HEK293 (cell line): ENCODE measurements around the gene AP1B1.

Experiments
- ATF2 ChIP-seq: fragments of 450-650 bp; formaldehyde crosslinking; IDR thresholded peaks from 2 replicates; pipeline ENCODE4 v1.5.1; 2016; ENCODE audit warnings: missing biosample characterization, missing genetic modification characterization, low read depth
- BCL11A ChIP-seq: fragments of 450-650 bp; formaldehyde crosslinking; IDR thresholded peaks from 2 replicates; pipeline ENCODE4 v1.5.1; 2016; ENCODE audit warnings: low read depth, missing biosample characterization, missing genetic modification characterization
- ELK4 ChIP-seq: IDR thresholded peaks from 2 replicates; pipeline ENCODE4 v1.6.1; 2011; ENCODE audit warnings: mild to moderate bottlenecking, low read depth, low read length, borderline replicate concordance
- IKZF3 ChIP-seq: fragments of 450-650 bp; IDR thresholded peaks from 2 replicates; pipeline ENCODE4 v1.5.0; 2018; ENCODE audit warnings: missing biosample characterization, mild to moderate bottlenecking, missing genetic modification characterization, moderate library complexity
- KLF16 ChIP-seq: fragments of 450-650 bp; formaldehyde crosslinking; IDR thresholded peaks from 2 replicates; pipeline ENCODE4 v1.5.1; 2017; ENCODE audit warnings: missing biosample characterization, missing genetic modification characterization
- PBX3 ChIP-seq: sonication (generic); formaldehyde crosslinking; IDR thresholded peaks from 2 replicates; pipeline ENCODE4 v1.8.1; 2022; ENCODE audit warnings: mild to moderate bottlenecking, moderate library complexity, missing genetic modification reagents
- SALL2 ChIP-seq: fragments of 450-650 bp; formaldehyde crosslinking; IDR thresholded peaks from 2 replicates; pipeline ENCODE4 v1.5.0; 2017; ENCODE audit warnings: missing biosample characterization, mild to moderate bottlenecking, missing genetic modification characterization, borderline replicate concordance
- ZBTB11 ChIP-seq: fragments of 450-650 bp; formaldehyde crosslinking; conservative IDR thresholded peaks from 2 replicates; pipeline ENCODE4 v1.5.1; 2016; ENCODE audit warnings: low read depth, missing biosample characterization, missing genetic modification characterization
- ZFP3 ChIP-seq: fragments of 450-650 bp; formaldehyde crosslinking; IDR thresholded peaks from 2 replicates; pipeline ENCODE4 v1.5.1; 2016; ENCODE audit warnings: low read depth, missing biosample characterization, missing genetic modification characterization
- ZNF112 ChIP-seq: fragments of 450-650 bp; formaldehyde crosslinking; IDR thresholded peaks from 2 replicates; pipeline ENCODE4 v1.5.0; 2017; ENCODE audit warnings: missing biosample characterization, missing genetic modification characterization
- ZNF239 ChIP-seq: fragments of 450-650 bp; formaldehyde crosslinking; IDR thresholded peaks from 2 replicates; pipeline ENCODE4 v1.5.1; 2016; ENCODE audit warnings: missing biosample characterization, missing genetic modification characterization
- ZNF324 ChIP-seq: fragments of 450-650 bp; formaldehyde crosslinking; IDR thresholded peaks from 2 replicates; pipeline ENCODE4 v1.5.1; 2016; ENCODE audit warnings: missing biosample characterization, missing genetic modification characterization
- ZNF423 ChIP-seq: fragments of 450-650 bp; formaldehyde crosslinking; IDR thresholded peaks from 2 replicates; pipeline ENCODE4 v1.5.1; 2016; ENCODE audit warnings: missing biosample characterization, missing genetic modification characterization
- ZNF514 ChIP-seq: fragments of 450-650 bp; formaldehyde crosslinking; IDR thresholded peaks from 2 replicates; pipeline ENCODE4 v1.5.1; 2016; ENCODE audit warnings: missing biosample characterization, missing genetic modification characterization
- ZNF530 ChIP-seq: fragments of 450-650 bp; formaldehyde crosslinking; IDR thresholded peaks from 2 replicates; pipeline ENCODE4 v1.5.1; 2016; ENCODE audit warnings: low read depth, missing biosample characterization, missing genetic modification characterization
- ZNF571 ChIP-seq: fragments of 450-650 bp; formaldehyde crosslinking; IDR thresholded peaks from 2 replicates; pipeline ENCODE4 v1.5.0; 2017; ENCODE audit warnings: missing biosample characterization, missing genetic modification characterization
- ZNF629 ChIP-seq: fragments of 450-650 bp; formaldehyde crosslinking; IDR thresholded peaks from 2 replicates; pipeline ENCODE4 v1.5.1; 2017; ENCODE audit warnings: missing biosample characterization, missing genetic modification characterization
- ZNF677 ChIP-seq: fragments of 450-650 bp; IDR thresholded peaks from 2 replicates; pipeline ENCODE4 v1.5.0; 2018; ENCODE audit warnings: missing biosample characterization, mild to moderate bottlenecking, missing genetic modification characterization, moderate library complexity
- ZNF785 ChIP-seq: fragments of 450-650 bp; formaldehyde crosslinking; IDR thresholded peaks from 2 replicates; pipeline ENCODE4 v1.5.1; 2016; ENCODE audit warnings: missing biosample characterization, missing genetic modification characterization
- ZSCAN23 ChIP-seq: fragments of 450-650 bp; formaldehyde crosslinking; IDR thresholded peaks from 2 replicates; pipeline ENCODE4 v1.5.1; 2016; ENCODE audit warnings: missing biosample characterization, missing genetic modification characterization
- TF ChIP-seq, protein P1 (sequence below): fragments of 450-650 bp; formaldehyde crosslinking; IDR thresholded peaks from 2 replicates; pipeline ENCODE4 v1.5.1; 2016; ENCODE audit warnings: missing biosample characterization, missing genetic modification characterization, low read depth
- TF ChIP-seq, protein P2 (sequence below): fragments of 450-650 bp; IDR thresholded peaks from 2 replicates; pipeline ENCODE4 v1.5.1; 2018; ENCODE audit warnings: missing biosample characterization, mild to moderate bottlenecking, missing genetic modification characterization
- TF ChIP-seq, protein P3 (sequence below): fragments of 450-650 bp; formaldehyde crosslinking; IDR thresholded peaks from 2 replicates; pipeline ENCODE4 v1.5.1; 2016; ENCODE audit warnings: missing biosample characterization, missing genetic modification characterization
- TF ChIP-seq, protein P4 (sequence below): fragments of 450-650 bp; formaldehyde crosslinking; IDR thresholded peaks from 2 replicates; pipeline ENCODE4 v1.5.1; 2016; ENCODE audit warnings: missing biosample characterization, missing genetic modification characterization

AP1B1 gene

GRCh38 chr22:29387921-29388758, at the start of gene AP1B1 (continued):
- TF ChIP-seq, protein P1, sequence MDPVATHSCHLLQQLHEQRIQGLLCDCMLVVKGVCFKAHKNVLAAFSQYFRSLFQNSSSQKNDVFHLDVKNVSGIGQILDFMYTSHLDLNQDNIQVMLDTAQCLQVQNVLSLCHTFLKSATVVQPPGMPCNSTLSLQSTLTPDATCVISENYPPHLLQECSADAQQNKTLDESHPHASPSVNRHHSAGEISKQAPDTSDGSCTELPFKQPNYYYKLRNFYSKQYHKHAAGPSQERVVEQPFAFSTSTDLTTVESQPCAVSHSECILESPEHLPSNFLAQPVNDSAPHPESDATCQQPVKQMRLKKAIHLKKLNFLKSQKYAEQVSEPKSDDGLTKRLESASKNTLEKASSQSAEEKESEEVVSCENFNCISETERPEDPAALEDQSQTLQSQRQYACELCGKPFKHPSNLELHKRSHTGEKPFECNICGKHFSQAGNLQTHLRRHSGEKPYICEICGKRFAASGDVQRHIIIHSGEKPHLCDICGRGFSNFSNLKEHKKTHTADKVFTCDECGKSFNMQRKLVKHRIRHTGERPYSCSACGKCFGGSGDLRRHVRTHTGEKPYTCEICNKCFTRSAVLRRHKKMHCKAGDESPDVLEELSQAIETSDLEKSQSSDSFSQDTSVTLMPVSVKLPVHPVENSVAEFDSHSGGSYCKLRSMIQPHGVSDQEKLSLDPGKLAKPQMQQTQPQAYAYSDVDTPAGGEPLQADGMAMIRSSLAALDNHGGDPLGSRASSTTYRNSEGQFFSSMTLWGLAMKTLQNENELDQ (tag by site-specific recombination): no peak
- TF ChIP-seq, protein P2, sequence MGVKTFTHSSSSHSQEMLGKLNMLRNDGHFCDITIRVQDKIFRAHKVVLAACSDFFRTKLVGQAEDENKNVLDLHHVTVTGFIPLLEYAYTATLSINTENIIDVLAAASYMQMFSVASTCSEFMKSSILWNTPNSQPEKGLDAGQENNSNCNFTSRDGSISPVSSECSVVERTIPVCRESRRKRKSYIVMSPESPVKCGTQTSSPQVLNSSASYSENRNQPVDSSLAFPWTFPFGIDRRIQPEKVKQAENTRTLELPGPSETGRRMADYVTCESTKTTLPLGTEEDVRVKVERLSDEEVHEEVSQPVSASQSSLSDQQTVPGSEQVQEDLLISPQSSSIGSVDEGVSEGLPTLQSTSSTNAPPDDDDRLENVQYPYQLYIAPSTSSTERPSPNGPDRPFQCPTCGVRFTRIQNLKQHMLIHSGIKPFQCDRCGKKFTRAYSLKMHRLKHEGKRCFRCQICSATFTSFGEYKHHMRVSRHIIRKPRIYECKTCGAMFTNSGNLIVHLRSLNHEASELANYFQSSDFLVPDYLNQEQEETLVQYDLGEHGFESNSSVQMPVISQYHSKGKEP (tag by site-specific recombination): no peak
- peak; percentile 55; the same call in 1 of the 2 replicates for TF ChIP-seq PBX3 (CRISPR knock-in tag)
- peak; percentile 42; the same call in 1 of the 2 replicates for TF ChIP-seq KLF16 (tag by site-specific recombination)
- TF ChIP-seq BCL11A (tag by site-specific recombination): peak; percentile 92
- no peak for TF ChIP-seq ATF2 (tag by site-specific recombination)
- TF ChIP-seq, protein P3, sequence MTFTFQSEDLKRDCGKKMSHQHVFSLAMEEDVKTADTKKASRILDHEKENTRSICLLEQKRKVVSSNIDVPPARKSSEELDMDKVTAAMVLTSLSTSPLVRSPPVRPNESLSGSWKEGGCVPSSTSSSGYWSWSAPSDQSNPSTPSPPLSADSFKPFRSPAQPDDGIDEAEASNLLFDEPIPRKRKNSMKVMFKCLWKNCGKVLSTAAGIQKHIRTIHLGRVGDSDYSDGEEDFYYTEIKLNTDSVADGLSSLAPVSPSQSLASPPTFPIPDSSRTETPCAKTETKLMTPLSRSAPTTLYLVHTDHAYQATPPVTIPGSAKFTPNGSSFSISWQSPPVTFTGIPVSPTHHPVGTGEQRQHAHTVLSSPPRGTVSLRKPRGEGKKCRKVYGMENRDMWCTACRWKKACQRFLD (tag by site-specific recombination): no peak
- no peak for TF ChIP-seq ZNF423
- TF ChIP-seq ZFP3: no peak
- no peak for TF ChIP-seq ELK4
- TF ChIP-seq ZNF785: 0 out of 2 replicates have a peak, but pooled peaks have one; percentile 42
- no peak for TF ChIP-seq ZNF530 (tag by site-specific recombination)
- no peak for TF ChIP-seq ZNF514
- peak; percentile 79 for TF ChIP-seq ZNF629
- TF ChIP-seq IKZF3 (tag by site-specific recombination): no peak
- TF ChIP-seq, protein P4, sequence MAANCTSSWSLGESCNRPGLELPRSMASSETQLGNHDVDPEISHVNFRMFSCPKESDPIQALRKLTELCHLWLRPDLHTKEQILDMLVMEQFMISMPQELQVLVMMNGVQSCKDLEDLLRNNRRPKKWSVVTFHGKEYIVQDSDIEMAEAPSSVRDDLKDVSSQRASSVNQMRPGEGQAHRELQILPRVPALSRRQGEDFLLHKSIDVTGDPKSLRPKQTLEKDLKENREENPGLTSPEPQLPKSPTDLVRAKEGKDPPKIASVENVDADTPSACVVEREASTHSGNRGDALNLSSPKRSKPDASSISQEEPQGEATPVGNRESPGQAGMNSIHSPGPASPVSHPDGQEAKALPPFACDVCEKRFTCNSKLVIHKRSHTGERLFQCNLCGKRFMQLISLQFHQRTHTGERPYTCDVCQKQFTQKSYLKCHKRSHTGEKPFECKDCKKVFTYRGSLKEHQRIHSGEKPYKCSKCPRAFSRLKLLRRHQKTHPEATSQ (tag by site-specific recombination): peak; percentile 61; the same call in 1 of the 2 replicates
- no peak for TF ChIP-seq ZSCAN23
- no peak for TF ChIP-seq ZNF571
- peak; percentile 93 for TF ChIP-seq ZBTB11
- TF ChIP-seq SALL2 (tag by site-specific recombination): no peak
- TF ChIP-seq ZNF324 (tag by site-specific recombination): no peak
- no peak for TF ChIP-seq ZNF239 (tag by site-specific recombination)
- TF ChIP-seq ZNF677 (tag by site-specific recombination): no peak
- TF ChIP-seq ZNF112 (tag by site-specific recombination): no peak
